GM18498 (cell line): ENCODE measurements around the gene TRIM39.
"Not testable (repeated sequence)": the region's sequence is repeated elsewhere in the genome, so short reads cannot be mapped to it uniquely, and the experiment has no call there.

Source experiments
- ATAC-seq: cut with Tn5 transposase; IDR thresholded peaks from one replicate; pipeline ENCODE4 v1.9.1; 2021; ENCODE audit warnings: mild to moderate bottlenecking, moderate library complexity; ENCODE audit not compliant: unreplicated experiment

Gene TRIM39

DNA sequence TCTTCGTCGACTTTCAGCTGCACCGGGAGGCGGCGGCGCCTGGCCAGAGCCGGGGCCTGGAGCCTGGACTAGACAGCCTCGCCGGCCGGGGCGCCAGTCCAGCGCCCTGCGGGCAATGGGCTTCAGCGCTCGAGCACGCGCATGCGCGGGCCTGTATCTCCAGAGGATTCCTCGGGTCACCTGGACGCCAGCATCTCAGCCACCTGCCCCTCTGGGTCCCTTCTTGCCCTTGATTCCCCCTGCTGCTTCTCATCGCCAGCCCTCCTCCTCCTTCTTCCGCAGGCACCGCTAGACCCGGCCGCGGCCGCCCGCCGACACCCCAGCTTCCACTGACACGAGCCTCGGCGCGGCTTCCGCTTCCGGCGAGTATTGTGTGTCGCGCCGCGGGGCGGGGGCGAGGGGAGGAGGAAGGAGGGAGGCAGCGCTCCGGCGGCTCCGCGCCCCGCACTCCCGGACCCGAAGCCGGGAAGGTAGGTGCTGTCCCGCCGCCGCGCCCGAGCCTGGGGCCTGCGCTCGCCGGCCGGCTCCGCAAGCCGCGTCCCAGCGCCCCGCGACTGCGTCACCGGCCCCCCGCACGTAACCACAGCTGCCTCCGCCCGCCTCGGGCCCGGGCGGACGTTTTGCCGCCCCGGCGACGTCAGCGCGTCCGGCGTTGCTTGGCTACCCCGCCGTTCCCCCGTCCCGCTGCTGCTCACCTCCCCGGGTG lies at the start of gene TRIM39:
TRIM39 (plus strand) TSS at position 402 of the 706 bp plus-strand sequence. CDS start 2,391 bp downstream, outside the sequence.
- peak; percentile 79 for ATAC-seq

DNA sequence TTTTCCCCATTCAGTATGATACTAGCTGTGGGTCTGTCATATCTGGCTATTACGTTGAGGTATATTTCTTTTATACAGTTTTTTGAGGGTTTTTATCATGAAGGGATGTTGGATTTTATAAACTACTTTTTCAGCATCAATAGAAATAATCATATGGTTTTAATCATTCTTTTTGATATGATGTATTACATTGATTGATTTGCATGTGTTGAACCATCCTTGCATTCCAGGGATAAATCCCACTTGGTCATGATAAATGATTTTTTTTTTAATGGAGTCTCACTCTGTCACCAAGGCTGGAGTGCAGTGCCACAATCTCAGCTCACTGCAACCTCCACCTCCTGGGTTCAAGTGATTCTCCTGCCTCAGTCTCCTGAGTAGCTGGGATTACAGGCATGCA lies 45.7 kb upstream of the TRIM39 start:
- not testable (repeated sequence) for ATAC-seq

DNA sequence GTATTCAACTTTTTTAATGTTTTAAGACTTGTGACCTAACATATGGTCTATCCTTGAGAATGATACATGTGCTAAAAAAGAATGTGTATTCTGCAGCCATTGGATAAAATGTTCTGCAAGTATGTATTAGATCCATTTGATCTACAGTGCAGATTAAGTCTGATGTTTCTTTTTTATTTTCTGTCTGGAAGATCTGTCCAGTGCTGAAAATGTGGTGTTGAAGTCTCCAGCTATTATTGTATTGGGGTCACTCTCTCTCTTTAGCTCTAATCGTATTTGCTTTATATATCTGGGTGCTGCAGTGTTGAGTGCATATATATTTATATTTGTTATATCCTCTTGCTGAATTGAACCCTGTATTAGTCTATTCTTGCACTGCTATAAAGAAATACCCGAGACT lies 44.2 kb upstream of the TRIM39 start:
- no peak for ATAC-seq

DNA sequence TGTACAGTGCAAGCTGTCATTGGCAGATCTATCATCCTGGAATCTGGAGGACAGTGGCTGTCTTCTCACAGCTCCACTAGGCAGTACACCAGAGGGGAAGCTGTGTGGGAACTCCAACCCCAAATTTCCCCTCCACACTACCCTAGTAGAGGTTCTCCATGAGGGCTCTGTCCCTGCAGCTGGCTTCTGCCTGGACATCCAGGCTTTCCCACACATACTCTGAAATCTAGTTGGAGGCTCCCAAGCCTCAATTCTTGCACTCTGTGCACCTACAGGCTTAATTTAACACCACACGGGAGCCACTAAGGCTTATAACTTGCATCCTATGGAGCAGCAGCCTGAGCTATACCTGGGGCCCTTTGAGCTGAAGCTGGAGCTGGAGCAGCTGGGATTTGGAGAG lies 43.0 kb upstream of the TRIM39 start:
- ATAC-seq = no peak

DNA sequence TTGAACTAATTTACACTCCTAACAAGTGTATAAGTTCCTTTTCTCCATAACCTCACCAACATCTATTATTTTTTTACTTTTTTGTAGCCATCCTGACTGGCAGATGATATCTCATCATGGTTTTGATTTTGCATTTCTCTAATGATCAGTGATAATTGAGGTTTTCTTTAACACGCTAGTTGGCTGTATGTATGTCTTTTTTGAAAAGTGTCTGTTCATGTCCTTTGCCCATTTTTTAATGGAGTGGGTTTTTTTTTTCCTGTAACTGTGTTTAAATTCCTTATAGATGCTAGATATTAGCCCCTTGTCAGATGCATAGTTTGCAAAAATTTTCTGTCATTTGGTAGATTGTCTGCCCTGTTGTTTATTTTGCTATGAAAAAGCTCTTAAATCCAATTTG lies 39.6 kb upstream of the TRIM39 start:
- ATAC-seq = no peak

DNA sequence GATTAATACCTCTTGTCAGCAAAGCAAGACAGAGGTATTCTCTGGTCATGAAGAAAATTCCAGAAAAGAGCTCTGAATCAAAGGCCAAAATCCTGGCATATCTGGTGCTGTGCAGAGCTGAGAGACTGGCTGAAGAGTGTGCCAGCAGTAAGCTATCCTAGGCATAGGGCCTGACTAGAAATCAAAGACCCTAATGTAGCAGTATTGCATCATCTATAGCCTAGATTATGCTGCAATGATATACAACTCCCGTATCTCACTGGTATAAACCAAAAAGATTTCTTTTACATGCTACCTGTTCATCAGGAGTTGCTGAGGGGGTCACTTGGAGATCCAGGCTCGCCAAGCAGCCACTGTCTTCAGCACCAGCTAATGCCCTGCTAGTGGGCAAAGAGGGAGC lies 30.9 kb upstream of the TRIM39 start:
- ATAC-seq = no peak

DNA sequence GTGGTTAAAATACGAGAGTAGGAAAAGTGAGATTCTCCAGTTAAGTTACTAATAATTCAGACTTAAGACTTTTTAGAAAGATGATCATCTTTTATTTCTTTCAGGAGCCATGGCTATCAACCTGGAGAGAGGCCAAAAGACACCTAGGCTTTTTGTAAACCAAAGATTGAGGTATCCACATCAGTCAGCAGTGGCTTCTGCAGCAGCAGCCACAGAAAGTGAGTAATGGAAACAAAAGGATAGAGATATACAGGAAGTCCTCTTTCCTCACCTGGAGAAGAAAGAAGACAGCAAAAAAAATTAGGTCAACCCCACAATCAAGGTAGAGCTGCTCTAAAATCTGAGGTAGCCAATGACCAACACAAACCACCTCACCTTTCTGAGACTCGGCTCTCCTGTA lies 22.7 kb upstream of the TRIM39 start:
- no peak for ATAC-seq

DNA sequence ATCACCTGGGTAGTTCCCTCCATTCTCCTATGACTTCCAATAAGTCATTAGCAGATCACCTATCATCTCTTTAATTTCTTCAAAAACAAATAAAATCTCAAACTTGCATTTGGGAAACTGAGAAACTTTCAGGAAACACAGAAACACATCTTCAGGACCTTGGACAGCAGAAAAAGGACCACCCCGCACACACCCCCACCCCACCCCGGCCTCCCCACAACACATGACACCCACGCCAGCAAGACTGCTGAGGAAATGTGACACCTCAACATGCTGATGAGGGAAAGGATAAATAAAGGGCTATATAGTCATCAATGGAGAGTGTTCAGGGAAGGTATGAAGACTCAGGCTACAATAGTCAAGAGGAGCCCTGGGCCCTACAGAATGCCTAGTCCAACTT lies 15.6 kb upstream of the TRIM39 start:
- no peak for ATAC-seq

DNA sequence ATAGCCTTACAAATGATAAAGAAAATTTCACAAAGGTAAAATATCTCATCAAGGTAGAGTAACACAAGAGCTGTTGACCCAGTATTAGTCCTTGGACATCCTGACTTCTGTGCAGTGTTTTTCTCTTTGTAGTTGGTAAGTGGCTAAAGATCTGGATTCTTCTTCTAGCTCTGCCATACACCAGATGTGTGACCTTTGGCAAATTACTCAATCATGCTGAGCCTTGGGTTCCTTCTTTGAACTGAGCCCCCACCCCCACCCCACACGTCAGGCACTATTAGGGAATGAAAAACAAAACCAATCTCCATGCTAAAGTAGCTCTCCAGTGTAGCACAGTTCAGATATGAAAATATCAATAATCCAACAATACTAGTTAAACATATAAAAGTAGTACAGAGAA lies 15.1 kb upstream of the TRIM39 start:
- ATAC-seq = no peak

DNA sequence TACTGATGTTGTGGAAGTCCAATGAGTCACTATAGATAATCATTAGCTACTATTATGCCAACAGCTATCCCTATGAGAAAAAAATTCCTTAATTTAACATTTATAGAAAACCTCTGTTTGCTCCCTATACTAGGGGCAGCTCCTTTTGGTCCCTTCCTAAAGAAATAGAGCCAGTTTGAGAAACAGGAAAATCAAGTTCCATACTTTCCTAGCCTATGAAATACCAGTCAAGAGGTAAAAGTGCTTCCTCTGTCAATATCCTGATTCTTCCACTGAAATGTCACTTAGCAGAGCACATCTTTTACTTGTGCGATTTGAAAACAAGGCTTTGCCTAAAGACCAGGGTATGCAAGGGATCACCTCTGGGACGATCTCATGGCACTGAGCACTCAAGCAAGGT lies 14.5 kb upstream of the TRIM39 start:
- no peak for ATAC-seq

DNA sequence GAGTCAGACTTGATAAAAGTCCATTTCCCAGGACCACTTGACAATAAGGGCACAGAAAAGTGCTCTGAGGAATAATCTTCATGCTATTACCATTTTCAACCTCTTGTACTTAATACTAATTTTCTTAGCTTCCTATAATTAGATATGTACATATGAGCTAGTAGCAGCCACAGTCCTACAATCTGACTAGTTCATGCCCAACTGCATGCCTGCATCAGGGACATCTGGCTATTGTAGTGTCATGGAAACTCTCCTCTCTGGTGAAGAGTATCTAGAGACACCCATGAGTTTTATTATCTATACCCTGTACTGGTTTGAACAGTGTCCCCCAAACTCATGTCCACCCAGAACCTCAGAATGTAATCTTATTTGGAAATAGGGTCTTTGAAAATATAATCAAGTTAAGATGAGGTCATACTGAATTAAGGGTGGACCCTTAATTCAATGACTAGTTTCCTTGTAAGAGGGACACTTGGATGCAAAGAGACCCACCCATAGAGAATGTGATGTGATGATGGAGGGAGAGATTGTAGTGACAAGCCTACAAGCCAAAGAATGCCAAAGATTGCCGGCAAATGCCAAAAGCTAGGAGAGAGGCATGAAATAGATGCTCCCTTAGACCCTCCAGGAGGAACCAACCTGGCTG lies 13.9 kb upstream of the TRIM39 start:
- ATAC-seq = no peak

DNA sequence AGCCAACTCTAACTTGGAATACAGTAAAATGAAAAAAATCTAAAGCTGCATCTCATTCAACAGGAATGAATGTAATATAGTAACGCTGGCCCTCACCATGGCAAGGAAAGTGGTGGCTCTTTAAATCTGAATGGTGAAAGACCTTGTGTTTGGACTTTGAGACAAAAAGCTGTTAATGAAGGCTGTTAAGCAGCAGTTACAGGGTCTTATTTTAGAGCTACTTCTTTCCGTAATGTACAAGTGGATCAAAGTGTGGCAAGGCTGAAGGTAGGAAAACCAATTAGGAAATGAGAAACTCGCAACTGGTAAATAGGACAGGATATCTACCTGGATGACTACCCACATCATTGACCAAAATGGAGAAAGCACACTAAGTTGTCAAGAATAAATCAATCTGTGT lies 11.6 kb upstream of the TRIM39 start:
- no peak for ATAC-seq

DNA sequence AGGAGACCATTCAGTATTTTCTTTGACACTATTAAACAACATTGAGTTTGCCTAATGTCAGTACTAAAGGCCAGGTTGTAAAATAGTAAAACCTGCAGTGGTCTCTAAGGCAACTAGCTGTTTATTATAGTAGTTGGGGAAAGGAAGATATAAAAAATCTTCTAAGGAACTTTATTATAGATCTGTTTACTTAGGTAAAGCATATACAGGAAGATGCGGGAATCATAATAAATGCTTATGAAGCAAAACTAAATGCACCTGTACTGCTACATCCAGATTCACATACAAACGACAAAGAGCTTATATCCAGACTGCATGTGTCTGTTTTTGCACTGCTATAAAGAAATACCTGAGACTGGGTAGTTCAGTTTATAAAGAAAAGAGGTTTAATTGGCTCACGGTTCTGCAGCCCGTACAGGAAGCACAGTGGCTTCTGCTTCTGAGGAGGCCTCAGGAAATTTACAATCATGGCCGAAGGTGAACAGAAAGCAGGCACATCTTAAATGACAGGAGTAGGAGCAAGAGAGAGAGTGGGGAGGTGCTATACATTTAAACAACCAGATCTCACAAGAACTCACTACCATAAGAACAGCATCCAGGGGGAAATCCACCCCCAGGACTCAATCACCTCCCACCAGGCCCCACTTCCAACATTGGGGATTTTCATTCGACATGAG lies 8.7 kb upstream of the TRIM39 start:
- no peak for ATAC-seq

DNA sequence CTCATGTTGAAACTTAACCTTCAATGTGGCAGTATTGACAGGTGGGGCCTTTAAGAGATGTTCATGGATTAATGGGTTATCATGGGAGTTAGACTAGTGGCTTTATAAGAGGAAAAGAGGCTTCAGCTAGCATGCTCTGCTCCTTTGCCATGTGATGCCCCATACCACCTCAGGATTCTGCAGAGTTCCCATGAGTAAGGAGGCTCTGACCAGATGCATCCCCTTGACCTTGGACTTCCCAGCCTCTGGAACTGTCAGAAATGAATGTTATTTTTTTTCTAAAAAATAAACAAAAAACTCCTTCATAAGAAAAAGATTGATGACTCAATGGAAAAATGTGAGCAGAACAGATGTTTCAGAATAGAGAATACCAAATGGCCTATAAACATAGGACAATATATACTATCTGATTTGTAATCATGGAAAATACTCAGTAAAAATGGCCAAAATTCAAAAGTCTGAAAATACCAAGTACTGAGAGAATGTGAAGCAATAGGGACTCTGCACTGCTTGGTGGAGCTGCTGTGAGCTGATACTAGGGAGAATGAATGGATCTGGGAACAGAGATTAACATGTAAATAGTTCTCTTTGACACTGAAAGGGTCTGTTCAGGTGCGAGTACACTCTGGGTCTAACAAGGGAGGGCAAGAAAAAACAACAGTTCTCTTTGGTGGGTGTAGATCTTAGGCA lies 7.4 kb upstream of the TRIM39 start:
- ATAC-seq = no peak

DNA sequence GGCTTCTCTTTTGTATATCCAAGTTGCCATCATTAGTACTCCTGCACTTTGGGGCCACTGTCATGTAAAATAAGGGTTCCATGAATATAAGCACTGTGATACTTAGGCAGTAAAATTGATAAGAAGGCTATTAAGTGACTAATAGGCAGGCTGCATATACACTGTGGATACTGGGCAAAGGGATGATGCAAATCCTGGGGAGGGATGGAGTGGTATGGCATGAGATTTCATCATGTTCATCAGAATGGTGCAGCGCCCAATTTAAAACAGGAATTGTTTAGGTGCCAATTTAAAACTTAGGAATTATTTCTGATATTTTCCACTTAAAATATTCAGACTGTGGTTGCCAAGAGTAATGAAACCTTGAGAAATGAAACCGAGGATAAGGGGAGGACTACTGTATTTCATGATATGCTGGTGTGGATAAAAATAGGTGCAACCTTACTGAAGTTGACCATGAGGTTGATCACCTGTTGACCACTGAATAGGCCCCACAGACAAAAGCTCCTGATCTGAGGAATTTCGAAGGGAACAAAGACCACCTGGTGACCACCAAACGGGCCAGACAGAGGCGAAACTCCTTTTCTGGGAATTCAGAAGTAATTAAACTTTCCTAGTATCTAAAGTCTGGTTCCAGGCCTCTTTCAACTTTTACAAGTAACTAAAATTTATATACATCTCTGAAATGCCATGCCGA lies 4.9 kb upstream of the TRIM39 start:
- ATAC-seq = no peak

DNA sequence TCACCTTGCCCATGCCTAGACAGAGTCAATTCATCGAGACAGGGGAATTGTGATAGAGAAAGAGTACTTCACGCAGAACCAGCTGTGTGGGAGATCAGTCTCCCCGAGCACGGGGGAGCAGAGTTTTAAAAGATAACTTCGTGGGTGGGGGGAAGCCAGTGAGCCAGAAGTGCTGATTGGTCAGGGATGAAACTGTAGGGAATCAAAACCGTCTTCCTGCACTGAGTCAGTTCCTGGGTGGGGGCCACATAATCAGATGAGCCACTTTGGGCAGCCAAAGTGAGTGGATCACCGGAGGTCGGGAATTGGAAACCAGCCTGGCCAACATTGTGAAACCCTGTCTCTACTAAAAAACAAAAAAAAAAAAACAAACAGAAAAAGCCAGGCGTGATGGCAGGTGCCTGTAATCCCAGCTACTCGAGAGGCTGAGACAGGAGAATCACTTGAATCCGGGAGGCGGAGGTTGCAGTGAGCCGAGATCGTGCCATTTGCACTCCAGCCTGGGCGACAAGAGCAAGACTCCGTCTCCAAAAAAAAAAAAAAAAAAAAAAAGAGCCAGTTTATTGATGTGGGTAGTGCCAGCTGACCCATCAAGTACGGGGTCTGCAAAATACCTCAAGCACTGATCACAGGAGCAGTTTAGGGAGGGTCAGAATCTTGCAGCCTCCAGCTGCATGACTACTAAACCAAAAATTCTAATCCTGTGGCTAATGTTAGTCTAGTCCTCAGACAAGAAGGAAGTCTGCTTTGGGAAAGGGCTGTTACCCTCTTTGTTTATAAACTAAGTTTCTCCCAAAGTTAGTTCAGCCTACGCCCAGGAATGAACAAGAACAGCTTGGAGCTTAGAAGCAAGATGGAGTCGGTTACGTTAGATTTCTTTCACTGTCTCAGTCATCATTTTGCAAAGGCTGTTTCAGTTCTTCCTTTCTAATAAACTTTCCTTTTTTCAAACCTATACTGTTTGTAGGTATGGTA lies 3.9 kb upstream of the TRIM39 start:
- ATAC-seq = no peak

DNA sequence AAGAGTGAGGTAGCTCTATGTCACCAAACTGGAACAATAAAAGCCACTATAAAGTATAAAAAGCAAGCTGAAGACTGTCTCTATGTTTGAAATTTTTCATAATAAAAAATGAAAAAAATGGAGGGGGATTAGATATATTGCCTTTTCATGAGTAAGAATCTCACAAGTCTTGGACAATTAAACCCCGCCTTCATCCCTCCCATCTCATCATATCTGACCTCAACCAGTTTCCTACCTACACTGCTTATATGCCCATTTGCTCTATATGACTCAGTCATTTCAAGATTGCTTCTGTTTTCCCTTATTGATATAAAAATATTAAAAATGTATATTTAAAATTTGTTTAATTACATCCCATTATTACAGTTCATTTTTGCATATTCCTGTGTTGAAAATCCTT lies 2.9 kb upstream of the TRIM39 start:
- ATAC-seq = no peak

DNA sequence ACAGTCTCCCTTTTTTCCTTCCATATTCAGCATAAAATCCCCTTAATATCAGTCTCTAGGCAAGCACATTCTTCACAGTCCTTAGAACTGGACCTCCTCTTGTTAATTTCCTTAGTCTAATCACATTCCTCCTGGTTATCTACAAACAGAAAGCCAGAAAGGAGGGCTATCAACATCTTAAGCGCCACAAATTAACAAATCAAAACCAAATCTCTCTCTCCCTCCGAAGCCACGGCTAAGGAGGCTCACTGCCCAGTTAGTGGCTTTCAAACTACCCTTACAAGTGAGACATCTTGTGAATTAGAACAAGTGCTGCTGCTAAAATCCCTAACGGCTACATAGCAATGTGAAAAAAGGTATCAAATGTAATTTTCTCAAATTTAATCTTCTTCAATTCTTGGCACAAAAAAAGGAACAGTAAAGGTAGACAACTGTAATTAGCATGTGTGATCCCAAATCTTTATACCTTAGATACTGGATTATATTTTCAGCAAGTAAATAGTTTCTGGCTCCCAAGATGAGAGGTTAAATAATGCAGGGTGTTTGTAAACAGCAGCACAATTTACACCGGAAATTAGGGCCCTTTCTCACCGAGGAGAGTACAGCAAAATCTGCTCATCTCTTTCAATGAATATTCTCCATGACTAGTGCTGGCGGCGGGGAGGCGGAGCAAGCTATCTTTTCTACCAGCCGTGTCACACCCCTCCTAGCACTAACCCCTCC lies 1.4 kb upstream of the TRIM39 start:
- ATAC-seq = no peak

DNA sequence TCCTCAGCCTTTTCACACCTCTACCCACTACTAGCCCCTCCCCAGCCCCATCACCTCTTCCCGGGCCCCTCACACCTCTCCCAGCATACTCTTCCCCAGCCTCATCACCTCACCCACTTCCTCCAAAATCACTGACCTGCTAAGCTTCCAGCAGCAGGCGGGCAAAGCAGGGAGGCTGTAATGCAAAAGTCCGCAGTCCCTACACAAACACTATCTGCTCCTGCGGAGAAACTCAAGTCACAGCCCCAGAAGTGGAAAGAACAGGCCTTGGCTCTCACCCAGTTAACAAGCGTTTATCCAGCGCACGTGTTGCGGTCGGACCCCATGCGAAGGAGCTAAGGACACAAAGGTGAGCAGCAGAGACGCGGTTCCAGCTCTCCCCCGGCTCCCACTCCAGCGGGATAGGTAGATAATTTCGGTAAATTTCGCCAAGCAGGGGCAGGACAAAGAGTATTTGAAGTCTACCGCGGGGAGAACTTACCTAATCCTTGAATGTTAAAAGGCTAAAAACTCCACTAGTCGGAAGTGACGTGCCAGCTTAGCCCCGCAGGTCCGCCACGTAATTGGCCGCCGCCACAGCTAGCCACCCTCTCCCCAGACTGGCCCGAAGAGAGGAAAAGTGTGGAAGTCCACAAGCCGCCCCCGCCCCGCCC lies 728 bp upstream of the TRIM39 start:
- peak; percentile 39 for ATAC-seq
